Right lobe of liver (tissue), 6 donors: ENCODE data around the gene NUP42. TPM values are rescaled to one million over a fixed set of nuclear protein-coding genes. Genes with fewer than 3 reads are reported as not detected.

ENCODE experiments used
- ATAC-seq, 4 donors: fragments of 200-7000 bp; cut with Tn5 transposase; one replicate each; pipeline ENCODE4 v1.9.1; 2020; ENCODE audit warnings: mild to moderate bottlenecking in 4 of 4, moderate library complexity in 4 of 4
- DNase-seq, 3 donors: peaks; one replicate each; pipeline ENCODE4 v3.0.0-alpha.2; 2020
- H3K27ac ChIP-seq, 3 donors: fragments of 200-600 bp; one replicate each; pipeline ENCODE4 v1.8.0; 2022
- H3K27me3 ChIP-seq, 2 donors: fragments of 200-600 bp; one replicate each; pipeline ENCODE4 v1.8.0; 2022
- H3K36me3 ChIP-seq, 4 donors: fragments of 200-600 bp; sonication (generic) in 1 of 4; one replicate each; pipeline versions ENCODE4 v1.5.1 to v1.8.0; 2017 to 2022; ENCODE audit warnings: control low read depth in 1 of 4
- H3K4me1 ChIP-seq, 4 donors: fragments of 200-600 bp; sonication (generic) in 1 of 4; one replicate each; pipeline versions ENCODE4 v1.5.1 to v1.8.0; 2017 to 2022; ENCODE audit warnings: control low read depth in 1 of 4
- H3K4me3 ChIP-seq, 3 donors: fragments of 200-600 bp; one replicate each; pipeline ENCODE4 v1.8.0; 2022
- H3K9me3 ChIP-seq, 4 donors: fragments of 200-600 bp; sonication (generic) in 1 of 4; one replicate each; pipeline versions ENCODE4 v1.5.1 to v1.8.0; 2017 to 2022; ENCODE audit warnings: control low read depth in 1 of 4
- CTCF ChIP-seq, 4 donors: fragments of 200-600 bp in 3 of 4; fragments of 450-650 bp in 1 of 4; IDR thresholded peaks; one replicate each; pipeline versions ENCODE4 v1.5.1 to v1.8.0; 2016 to 2022; ENCODE audit warnings: antibody characterized with exemption in 4 of 4, mild to moderate bottlenecking in 2 of 4
- POLR2A ChIP-seq: fragments of 450-650 bp; IDR thresholded peaks from one replicate; pipeline ENCODE4 v1.6.1; 2017; ENCODE audit warnings: antibody characterized with exemption, mild to moderate bottlenecking
- WGBS: methylation state at CpG from one replicate; pipeline ENCODE4 v1.1.6; 2018; ENCODE audit warnings: low coverage, low lambda C conversion rate; ENCODE audit not compliant: insufficient coverage; ENCODE audit errors: missing lambda C conversion rate; 5-methylcytosine and 5-hydroxymethylcytosine counted together
- intact Hi-C, 2 donors: fragments of 100-400 bp; cut with DNase I; formaldehyde crosslinking; loops; one replicate each; pipeline versions ENCODE4 v1.11.2 to v1.14.1; 2022
- total RNA-seq, 6 experiments: library from RNA; depleted of rRNA in 2 of 6; stranded (reverse); fragments of >200 nt in 2 of 6; fragmentation: NEBNext Ultra II Directional in 3 of 6; extraction: Animal tissue kit (Norgen Biotek cat#: 25700) in 3 of 6; gene quantifications; one replicate each; pipeline versions ENCODE4 v1.1.0 to v1.2.4, GENCODE V29; 2016 to 2023
- donor health status: DM: no; HTN: yes; CAD: no.
- donor health status: DM: no; HTN: no; CAD: no.
- donor health status: DM: no; HTN: no; CAD: no.
- donor health status: DM: no; HTN: yes; CAD: no.
- donor health status: DM: no; HTN: yes; CAD: no.

The NUP42 gene
- total RNA-seq, 6 experiments from 2014 or later: 13.0 to 45.6 (median 15.5) TPM

- H3K27me3 ChIP-seq: no peaks in the 10 kb centered on the region
- 16% methylated on average over 10 of the region's 53 CpGs for WGBS
- peak overlapping the region; percentile 18 to 47 (median 31) for H3K4me3 ChIP-seq
- no peak for TF ChIP-seq CTCF (IDR thresholded peaks at IDR 0.05)
- TF ChIP-seq POLR2A: no peak
- H3K27ac ChIP-seq: peak overlapping the region in 2 of 3 donors; percentile 47 to 61
- DNase-seq: peak; percentile 52 to 67 (median 57)
- no peaks in the 10 kb centered on the region for H3K36me3 ChIP-seq
- ATAC-seq: peak; percentile 62 to 82 (median 76)
- H3K9me3 ChIP-seq: no peaks in the 10 kb centered on the region
- intact Hi-C loops: no loop called here
- H3K4me1 ChIP-seq: peaks cover 0 to 3% (median 0%) of the 10 kb centered on the region in 4 donors
These were observed 65.9 kb downstream of the NUP42 start for GRCh38 chr7:23247603-23248335.

- Histone ChIP-seq H3K4me1 (peaks cover 0 to 3% (median 0%) of the 10 kb centered on the region in 4 donors), H3K27ac (no peak overlapping the region), H3K4me3 (no peak overlapping the region), H3K9me3 (no peaks in the 10 kb centered on the region), H3K36me3 (no peaks in the 10 kb centered on the region), H3K27me3 (no peaks in the 10 kb centered on the region)
- intact Hi-C loops: no loop called here
- DNase-seq (no peak), ATAC-seq (no peak)
- TF ChIP-seq POLR2A (no peak), CTCF (IDR thresholded peaks at IDR 0.05) (no peak)
These were observed 67.6 kb downstream of the NUP42 start for GRCh38 chr7:23249486-23249885.

Other genes starting within 250 kb of the NUP42 start
- gene HYCC1, start 167.9 kb upstream of the NUP42 start, total RNA-seq: 10 to 100 TPM in 5 of 6 experiments, 1 to 10 TPM in 1; 8.1 to 15.4 (median 13.9) TPM
- gene KLHL7, start 76.3 kb upstream of the NUP42 start, total RNA-seq: 1 to 10 TPM; 6.3 to 9.1 (median 7.5) TPM
- gene GPNMB, start 64.7 kb downstream of the NUP42 start, total RNA-seq: 10 to 100 TPM in 4 of 6 experiments, 1 to 10 TPM in 2; 5.8 to 64.9 (median 13.4) TPM
- 10 to 100 TPM; 36.7 to 55.1 (median 44.7) TPM for gene MALSU1, start 117.3 kb downstream of the NUP42 start, total RNA-seq